MCF 10A (cell line): Measurements from ENCODE around the gene SLC17A9. TPM values are rescaled to one million over a fixed set of nuclear protein-coding genes. Genes with fewer than 3 reads are reported as not detected.
A peak's percentile ranks its signal among the peaks of the same experiment; 100 is the strongest.
"Not testable (repeated sequence)": the region's sequence is repeated elsewhere in the genome, so short reads cannot be mapped to it uniquely, and the experiment has no call there.

ENCODE experiments used
- BruUV-seq: library from RNA; stranded (reverse); fragments of 400-500 nt; replicated peaks from 2 replicates; lab custom pipeline; 2021; lab: Mats Ljungman, UMichigan
- CTCF ChIA-PET: fragments of 300-600 bp; sonication (Branson Sonifier 250); formaldehyde crosslinking; extraction: SDS; loops from one replicate; lab custom pipeline; 2021; ENCODE audit warnings: antibody characterized with exemption, inconsistent platforms; lab: Yijun Ruan, JAX
- POLR2A ChIA-PET: fragments of 300-600, 350-650 bp; sonication (Branson Sonifier 250); formaldehyde crosslinking; extraction: SDS; loops from one replicate; lab custom pipeline; 2020; ENCODE audit warnings: antibody characterized with exemption, inconsistent platforms; lab: Yijun Ruan, JAX
- DNase-seq: peaks from one replicate; pipeline ENCODE4 v3.0.0-alpha.2; 2018; ENCODE audit not compliant: unreplicated experiment
- H3K27ac Mint-ChIP-seq: one replicate; pipeline ENCODE4 v1.8.0; 2022; ENCODE audit warnings: mild to moderate bottlenecking, low read depth, mixed read lengths; ENCODE audit not compliant: unreplicated experiment
- H3K27me3 Mint-ChIP-seq: one replicate; pipeline ENCODE4 v1.8.0; 2022; ENCODE audit warnings: mixed read lengths; ENCODE audit not compliant: insufficient read depth, unreplicated experiment
- H3K36me3 Mint-ChIP-seq: one replicate; pipeline ENCODE4 v1.8.0; 2022; ENCODE audit warnings: mild to moderate bottlenecking, moderate library complexity, mixed read lengths; ENCODE audit not compliant: insufficient read depth, unreplicated experiment
- H3K4me1 Mint-ChIP-seq: one replicate; pipeline ENCODE4 v1.8.0; 2022; ENCODE audit warnings: mixed read lengths; ENCODE audit not compliant: insufficient read depth, unreplicated experiment
- H3K4me3 Mint-ChIP-seq: one replicate; pipeline ENCODE4 v1.8.0; 2022; ENCODE audit warnings: mild to moderate bottlenecking, moderate library complexity, mixed read lengths; ENCODE audit not compliant: unreplicated experiment
- H3K9me3 Mint-ChIP-seq: one replicate; pipeline ENCODE4 v1.8.0; 2022; ENCODE audit warnings: mixed read lengths; ENCODE audit not compliant: unreplicated experiment
- CTCF ChIP-seq: fragments of 200-600 bp; IDR thresholded peaks from one replicate; pipeline ENCODE4 v1.8.0; 2022; ENCODE audit warnings: antibody characterized with exemption, mild to moderate bottlenecking; ENCODE audit not compliant: unreplicated experiment
- intact Hi-C: fragments of 100-400 bp; cut with micrococcal nuclease; formaldehyde crosslinking; loops from 2 replicates; pipeline ENCODE4 v1.14.1; 2022
- total RNA-seq: library from RNA; stranded (reverse); gene quantifications from 2 replicates; pipeline ENCODE4 v1.2.3, GENCODE V29; 2022

SLC17A9 gene
- total RNA-seq, 1 experiment from 2014 or later = 0.07 TPM

GRCh38 chr20:62920039-62920645 is 32.4 kb upstream of the SLC17A9 start:
- DNase-seq = no peak
- POLR2A ChIA-PET = interaction anchor here (1.4 to 2.9 kb wide), 3 partner anchors 8 to 18 kb away, joined by 3 to 24 read pairs (median 6); partner anchors contain the start of gene GID8
- Mint-ChIP-seq H3K9me3 (no peaks in the 10 kb centered on the region), H3K4me1 (peaks cover 55% of the 10 kb centered on the region), H3K27me3 (no peaks in the 10 kb centered on the region), H3K4me3 (no peak overlapping the region), H3K36me3 (peaks cover 16% of the 10 kb centered on the region), H3K27ac (no peak overlapping the region)
- TF ChIP-seq CTCF = no peak
- CTCF ChIA-PET = interaction anchor here (0.7 to 2.6 kb wide), 6 partner anchors 8 to 297 kb away, joined by 3 to 27 read pairs (median 7); no protein-coding TSS in a partner anchor
- BruUV-seq = no TSS peak
- intact Hi-C loops = no loop called here

DNA sequence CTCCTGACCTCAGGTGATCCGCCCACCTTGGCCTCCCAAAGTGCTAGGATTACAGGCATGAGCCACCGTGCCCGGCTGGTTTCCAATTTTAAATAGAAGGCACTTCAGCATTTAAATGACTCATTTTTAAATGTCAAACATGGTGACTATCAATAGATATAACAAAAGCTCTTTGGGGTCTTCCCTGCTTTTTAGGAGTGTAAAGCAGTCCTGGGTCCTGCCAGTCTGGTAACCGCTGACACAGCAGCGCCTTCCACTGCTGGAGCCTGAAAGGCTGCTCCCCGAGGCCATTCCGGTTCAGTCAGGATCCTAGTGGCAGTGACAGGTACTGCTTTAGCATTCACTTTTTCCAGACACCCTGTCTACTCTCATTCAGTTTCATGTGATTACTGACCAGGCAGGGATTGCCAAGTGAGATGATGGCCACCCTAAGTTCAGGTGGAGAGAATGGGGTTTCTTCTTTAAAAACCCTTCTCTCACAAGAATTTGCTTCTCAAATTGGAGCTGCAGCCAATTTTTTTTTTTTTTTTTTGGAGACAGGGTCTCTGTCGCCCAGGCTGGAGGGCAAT is 31.3 kb upstream of the SLC17A9 start:
- peak; percentile 44 for TF ChIP-seq CTCF
- no peaks in the 10 kb centered on the region for H3K27me3 Mint-ChIP-seq
- peaks cover 54% of the 10 kb centered on the region for H3K4me1 Mint-ChIP-seq
- no peaks in the 10 kb centered on the region for H3K9me3 Mint-ChIP-seq
- CTCF ChIA-PET = interaction anchor here (0.7 to 2.6 kb wide), 7 partner anchors 10 to 60 kb away, joined by 3 to 27 read pairs (median 4); partner anchors contain the start of gene TCFL5
- BruUV-seq = no TSS peak
- H3K4me3 Mint-ChIP-seq = peak overlapping the region; percentile 35
- POLR2A ChIA-PET = interaction anchor here (0.9 to 2.9 kb wide), 6 partner anchors 9 to 60 kb away, joined by 3 to 24 read pairs (median 5); partner anchors contain the start of genes GID8 and TCFL5
- intact Hi-C loops = no loop called here
- H3K36me3 Mint-ChIP-seq = peaks cover 18% of the 10 kb centered on the region
- no peak overlapping the region for H3K27ac Mint-ChIP-seq
- DNase-seq = peak; percentile 79

DNA sequence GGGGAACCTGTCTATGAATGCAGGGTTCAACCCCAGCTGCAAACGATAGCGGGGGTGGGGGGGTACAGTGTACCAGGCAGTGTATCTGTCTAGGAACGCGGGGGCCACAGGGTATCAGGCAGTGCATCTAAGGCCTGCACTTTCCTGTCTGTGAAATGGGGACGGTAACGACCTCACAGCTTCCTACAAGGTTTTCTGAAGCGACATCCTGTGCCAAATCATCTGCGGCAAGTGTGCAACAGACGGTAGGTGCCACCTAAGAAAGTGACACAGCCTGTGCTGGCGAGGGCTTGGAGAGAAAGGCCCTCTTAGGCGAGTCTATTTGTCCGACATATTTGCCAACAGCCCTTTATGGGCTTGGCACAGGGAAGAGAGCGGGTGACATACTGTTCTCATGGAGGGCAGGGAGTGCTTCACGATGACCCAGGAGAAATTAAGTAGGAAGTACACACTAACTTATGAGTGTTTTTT is 30.0 kb upstream of the SLC17A9 start:
- Mint-ChIP-seq H3K9me3 (no peaks in the 10 kb centered on the region), H3K36me3 (peaks cover 10% of the 10 kb centered on the region), H3K4me3 (peak overlapping the region; percentile 52), H3K27ac (peak overlapping the region; percentile 95), H3K27me3 (no peaks in the 10 kb centered on the region), H3K4me1 (peaks cover 45% of the 10 kb centered on the region)
- DNase-seq = no peak
- no peak for TF ChIP-seq CTCF
- intact Hi-C loops = no loop called here
- CTCF ChIA-PET = interaction anchor here (0.6 kb wide), 1 partner anchor 99 kb away, joined by 3 read pairs; no protein-coding TSS in a partner anchor
- no TSS peak for BruUV-seq
- POLR2A ChIA-PET = interaction anchor here (1.2 to 3.7 kb wide), 4 partner anchors 9 to 20 kb away, joined by 3 to 36 read pairs (median 14); partner anchors contain the start of gene GID8

- H3K9me3 Mint-ChIP-seq, BruUV-seq, intact Hi-C loops, H3K27me3 Mint-ChIP-seq: not testable (repeated sequence)
- ChIA-PET CTCF (interaction anchor here (0.8 to 1.0 kb wide), 2 partner anchors 9 to 22 kb away, joined by 3 to 5 read pairs; no protein-coding TSS in a partner anchor), POLR2A (interaction anchor here (0.6 to 6.2 kb wide), 7 partner anchors 10 to 292 kb away, joined by 3 to 341 read pairs (median 3); partner anchors contain the start of genes GID8 and YTHDF1)
- Mint-ChIP-seq H3K27ac (peak overlapping the region; percentile 95), H3K4me3 (peak overlapping the region; percentile 76), H3K36me3 (peaks cover 10% of the 10 kb centered on the region), H3K4me1 (peaks cover 42% of the 10 kb centered on the region)
- peak; percentile 91 for DNase-seq
These were observed 29.3 kb upstream of the SLC17A9 start for GRCh38 chr20:62923059-62923668.
